ENCODE results near the gene TTC31.
A peak's percentile ranks its signal among the peaks of the same experiment; 100 is the strongest.

The TTC31 gene

DNA sequence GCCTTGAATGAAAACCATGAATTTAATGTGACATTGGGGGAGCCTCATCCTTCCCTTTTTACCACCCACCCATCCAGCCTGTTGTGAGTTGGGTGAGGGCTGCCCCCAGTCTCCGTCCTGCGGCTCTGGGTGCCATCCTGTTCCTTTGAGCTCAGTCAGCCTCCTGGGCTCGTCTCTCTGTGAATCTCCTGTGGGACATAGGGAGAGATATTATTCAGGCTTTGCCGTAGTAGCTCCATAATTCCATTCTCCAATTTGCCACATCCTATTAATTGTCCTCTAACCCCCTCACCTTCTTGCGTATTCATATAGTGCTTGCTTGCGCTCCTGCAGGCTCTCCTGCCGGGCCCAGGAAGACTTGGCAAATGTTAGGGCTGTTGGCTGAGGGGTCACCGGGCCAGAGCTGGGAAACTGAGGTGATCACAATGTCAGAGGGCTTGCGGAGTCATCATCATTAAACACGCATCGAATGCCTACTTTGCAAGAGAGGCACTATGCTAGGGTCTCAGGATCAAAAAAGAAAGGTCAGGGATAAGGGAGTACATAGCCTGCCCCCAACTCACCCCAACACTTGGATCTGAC, 43.9 kb downstream of the TTC31 start:
- no peak for DNase-seq (ENCODE audit: low read depth)

DNA sequence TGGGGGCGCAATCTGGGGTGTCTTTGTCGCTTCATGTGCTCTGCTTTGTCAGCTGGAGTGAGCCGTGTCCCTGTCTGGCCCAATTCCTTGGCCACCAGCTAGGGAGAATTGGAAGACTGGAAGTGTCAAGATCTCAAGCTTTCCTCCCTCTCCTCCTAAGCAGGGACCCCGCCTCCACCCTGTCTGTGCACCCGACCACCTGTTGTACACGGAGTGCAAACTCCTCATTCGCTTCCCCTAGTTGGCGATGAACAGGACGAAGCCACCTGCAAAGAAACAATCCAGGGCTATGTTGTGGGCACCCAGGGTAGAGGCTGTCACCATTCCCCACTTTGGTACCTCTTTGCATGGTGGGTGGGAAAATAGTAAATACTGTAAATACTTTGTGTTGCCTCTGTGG, 44.9 kb downstream of the TTC31 start:
- DNase-seq (ENCODE audit: low read depth): no peak

DNA sequence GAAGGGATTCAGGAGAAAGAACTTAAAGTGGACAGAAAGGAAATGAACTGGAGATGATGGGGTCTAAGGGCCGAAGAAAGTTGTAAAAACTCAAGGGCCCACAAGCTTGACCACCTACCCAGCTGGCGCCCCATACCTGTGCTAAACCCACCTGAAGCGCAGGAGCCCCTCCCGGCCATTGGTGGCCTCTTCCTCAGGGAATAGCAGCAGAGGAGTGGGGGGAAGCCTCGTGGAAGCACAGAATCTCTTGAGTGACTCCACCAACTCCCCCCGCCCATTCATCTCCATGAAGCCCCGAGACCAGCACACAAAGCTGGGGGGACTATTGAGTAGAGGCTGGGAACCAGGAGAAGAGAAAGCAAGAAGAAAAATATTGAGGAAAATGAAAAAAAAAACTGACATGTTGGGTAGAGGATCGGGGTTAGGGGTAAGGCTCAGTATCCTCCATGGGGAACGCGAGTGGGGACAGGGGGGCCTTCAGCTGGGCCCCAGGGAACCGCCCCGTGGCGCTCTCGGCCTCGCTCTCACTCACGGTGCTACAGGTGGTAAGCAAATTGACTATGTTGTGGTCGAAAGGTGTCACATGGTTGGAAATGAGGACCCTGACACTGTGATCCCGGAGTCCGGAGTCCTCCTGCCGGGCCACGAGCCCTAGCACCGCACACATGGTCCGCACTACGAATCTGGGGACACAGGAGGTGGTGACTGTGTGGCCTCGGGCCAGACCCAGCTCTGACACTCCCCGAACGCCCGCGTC, 45.9 kb downstream of the TTC31 start:
- no peak for DNase-seq (ENCODE audit: low read depth)

DNA sequence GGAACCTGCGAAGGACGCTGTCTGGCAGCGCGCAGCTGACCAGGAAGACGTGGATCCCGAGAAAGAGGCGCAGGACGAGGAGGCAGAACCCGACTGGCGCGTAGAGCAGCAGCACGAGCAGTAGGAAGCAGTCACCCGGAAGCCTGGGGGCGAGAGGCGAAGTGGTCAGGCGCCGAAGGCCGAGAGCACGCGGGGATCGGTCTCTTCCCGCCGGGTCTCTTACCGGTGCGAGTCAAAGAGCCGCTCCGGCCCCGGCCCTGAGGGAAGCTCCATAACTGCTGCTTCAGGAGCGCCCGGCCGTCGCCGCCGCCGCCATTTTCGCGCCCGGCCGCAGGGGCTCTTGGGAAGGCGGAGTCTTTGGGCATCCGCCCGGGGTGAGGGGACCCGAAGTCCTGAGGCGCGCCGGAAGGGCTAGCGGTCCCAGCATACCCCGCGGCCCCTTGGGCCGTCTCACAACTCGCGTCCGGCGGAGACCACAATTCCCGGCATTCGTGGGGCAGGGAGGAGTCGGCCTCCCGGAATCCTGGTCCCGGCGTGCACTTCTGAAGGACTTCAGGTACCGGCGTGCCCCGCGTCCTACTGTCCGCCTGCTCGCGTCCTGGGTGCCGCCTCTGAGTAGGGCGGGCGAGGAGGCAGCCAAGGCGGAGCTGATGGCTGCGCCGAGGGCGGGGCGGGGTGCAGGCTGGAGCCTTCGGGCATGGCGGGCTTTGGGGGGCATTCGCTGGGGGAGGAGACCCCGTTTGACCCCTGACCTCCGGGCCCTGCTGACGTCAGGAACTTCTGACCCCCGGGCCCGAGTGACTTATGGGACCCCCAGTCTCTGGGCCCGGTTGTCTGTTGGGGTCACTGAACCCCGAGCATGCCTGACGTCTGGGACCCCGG, 46.7 kb downstream of the TTC31 start, which contains the start of the genes AUP1 and HTRA2:
AUP1 (minus strand) TSS at position 350 of the 882 bp plus-strand sequence; CDS start at position 273, 77 bp downstream.
HTRA2 (plus strand) TSS at position 577 of the 882 bp plus-strand sequence; CDS start at position 651, 74 bp downstream.
- peak; percentile 96 for DNase-seq (ENCODE audit: low read depth)

DNA sequence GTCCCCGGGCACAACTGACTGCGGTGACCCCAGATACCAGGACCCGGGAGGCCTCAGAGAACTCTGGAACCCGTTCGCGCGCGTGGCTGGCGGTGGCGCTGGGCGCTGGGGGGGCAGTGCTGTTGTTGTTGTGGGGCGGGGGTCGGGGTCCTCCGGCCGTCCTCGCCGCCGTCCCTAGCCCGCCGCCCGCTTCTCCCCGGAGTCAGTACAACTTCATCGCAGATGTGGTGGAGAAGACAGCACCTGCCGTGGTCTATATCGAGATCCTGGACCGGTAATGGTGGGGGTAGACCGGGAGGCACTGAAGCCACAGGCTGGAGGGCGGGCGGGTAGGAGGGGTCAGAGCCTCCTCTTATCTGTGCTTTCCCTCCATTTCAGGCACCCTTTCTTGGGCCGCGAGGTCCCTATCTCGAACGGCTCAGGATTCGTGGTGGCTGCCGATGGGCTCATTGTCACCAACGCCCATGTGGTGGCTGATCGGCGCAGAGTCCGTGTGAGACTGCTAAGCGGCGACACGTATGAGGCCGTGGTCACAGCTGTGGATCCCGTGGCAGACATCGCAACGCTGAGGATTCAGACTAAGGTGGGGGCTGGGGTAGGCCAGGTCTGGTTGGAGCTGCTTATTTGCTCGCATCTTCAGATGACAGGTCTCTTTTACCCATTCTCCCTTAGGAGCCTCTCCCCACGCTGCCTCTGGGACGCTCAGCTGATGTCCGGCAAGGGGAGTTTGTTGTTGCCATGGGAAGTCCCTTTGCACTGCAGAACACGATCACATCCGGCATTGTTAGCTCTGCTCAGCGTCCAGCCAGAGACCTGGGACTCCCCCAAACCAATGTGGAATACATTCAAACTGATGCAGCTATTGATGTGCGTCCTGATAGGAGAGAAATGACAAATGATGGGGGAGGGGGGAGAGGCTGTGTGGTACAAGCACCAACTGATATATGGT, 47.6 kb downstream of the TTC31 start:
- DNase-seq (ENCODE audit: low read depth): no peak

DNA sequence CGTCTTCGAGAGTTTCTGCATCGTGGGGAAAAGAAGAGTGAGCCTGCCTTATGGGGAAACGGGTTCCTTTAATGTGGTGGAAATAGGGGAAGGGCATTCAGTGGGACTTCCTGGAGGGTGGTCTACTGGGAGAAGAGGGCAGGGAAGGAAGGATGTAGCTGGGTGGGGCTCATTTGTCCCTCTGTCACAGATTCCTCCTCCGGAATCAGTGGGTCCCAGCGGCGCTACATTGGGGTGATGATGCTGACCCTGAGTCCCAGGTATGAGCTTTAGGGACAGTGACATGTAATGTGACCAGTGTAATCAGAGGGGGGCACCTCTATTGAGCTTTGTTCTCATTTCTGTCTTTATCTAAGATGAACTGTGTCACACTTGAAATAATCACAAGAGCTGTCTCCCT, 48.8 kb downstream of the TTC31 start:
- no peak for DNase-seq (ENCODE audit: low read depth)

DNA sequence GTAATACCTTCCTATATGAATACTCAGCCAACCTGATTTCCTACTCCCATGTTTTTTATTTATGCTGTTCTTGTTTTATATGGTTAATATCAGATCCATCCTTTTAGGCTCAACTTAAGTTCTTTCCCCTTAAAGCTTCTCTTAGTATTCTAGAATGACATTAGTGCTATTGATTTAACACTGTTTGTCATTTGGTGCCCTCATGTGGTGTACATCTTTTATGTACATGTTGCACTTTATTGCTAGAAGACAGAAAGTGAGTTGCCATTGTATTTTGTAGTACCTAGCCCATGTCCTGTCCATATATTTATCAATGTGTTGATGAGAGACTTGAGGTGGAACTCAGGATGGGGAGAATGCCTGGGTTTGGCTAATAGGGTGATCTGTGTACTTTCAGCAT, 49.3 kb downstream of the TTC31 start:
- no peak for DNase-seq (ENCODE audit: low read depth)

DNA sequence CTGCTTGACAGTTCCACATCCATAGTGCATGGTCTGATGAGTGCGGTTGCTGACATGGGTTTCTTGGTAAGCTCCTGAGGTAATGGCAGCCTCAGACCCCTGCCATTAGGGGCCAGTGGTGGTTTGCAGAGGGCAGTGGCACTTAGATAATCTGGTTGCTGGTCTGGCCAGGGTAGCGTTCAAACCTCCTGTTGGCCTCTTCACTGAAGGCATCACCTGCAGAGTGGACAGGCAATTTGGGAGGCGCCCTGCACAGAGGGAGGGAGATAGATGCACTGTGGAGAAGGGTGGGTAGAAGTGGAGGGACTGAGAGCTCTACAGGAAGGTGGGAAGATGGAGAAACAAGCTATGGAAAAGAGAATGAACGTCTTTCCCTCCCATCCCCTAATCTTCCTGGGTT, 50.6 kb downstream of the TTC31 start:
- no peak for DNase-seq (ENCODE audit: low read depth)

DNA sequence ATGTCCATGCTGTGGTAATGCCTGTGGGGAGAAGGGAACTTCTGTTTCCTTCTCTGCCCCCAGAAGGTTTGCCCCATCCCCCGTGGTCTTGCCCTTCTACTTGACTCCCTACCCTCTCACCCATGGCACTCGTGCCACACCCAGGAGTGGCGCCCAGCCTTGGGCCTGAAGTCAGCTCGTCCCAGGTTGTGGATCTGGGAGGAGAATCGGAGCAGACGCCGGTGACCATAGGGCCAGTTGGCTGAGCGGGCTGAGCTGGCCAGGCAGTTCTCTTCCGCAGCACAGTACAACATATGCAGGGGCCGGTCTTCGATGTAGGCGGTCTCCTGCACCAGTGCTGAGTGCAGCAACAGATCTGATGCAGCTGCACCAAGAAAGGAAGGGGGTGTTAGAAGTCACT, 51.5 kb downstream of the TTC31 start:
- DNase-seq (ENCODE audit: low read depth): no peak

DNA sequence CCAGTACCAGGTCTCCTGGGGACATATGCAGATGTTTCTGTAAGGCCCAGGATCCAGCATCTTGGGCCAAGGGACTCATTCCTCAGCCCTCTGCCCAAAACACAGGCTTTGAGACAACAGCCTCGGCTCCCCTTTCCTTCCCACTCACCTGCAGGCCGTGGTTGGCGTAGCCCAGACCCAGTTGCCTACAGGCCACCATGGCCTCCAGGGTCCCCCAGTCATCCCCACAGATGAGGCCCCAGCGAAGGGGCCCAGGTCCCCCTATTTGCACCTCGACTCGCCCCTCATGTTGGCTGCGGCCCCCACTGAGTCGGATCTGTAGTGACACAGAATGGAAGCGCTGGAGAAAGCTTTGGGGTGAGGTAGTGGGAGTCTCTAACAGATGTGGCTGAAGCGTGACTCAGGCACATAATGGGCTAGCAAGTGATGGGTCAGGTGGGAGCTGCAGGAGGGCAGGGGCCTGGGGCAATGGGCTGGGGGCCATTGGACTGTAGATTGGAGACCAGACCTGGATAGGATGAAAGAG, 52.6 kb downstream of the TTC31 start:
- no peak for DNase-seq (ENCODE audit: low read depth)

DNA sequence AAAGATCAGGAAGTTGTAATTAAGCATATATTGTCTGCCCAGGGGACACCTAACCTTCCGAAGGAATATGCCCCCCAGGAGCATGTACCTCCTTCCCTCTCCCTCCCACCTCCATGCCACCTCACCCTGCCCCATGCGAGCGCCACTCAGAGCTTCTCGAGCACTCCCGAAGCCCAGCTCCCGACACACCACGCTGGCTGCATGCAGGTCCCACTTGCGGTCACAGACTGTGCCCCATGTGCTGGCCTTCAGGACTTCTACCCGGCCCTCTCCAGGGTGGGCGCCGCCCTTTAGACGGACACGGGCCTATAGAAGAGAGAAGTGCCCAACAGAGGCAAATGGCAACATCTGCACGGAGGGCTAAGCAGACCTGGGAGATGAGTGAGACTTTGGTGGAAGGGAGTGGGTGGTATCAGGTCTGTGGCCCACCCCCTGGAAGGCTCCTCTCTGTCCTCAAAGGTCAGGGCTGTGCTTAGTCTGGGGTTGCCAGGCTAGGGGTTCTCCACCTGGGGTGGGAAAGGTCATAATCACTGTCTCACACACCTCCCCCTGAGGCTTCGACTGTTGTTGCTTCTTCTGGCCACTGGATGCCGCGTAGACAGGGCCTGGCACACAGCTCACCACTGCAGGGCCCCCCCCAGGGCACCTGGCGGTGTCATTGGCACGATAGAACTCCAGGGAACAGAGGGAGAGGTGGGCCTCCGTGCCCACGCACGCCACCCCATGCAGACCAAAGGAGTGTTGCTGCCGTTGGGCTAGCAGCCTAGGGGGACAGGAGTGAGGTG, 53.5 kb downstream of the TTC31 start:
- DNase-seq (ENCODE audit: low read depth): no peak

DNA sequence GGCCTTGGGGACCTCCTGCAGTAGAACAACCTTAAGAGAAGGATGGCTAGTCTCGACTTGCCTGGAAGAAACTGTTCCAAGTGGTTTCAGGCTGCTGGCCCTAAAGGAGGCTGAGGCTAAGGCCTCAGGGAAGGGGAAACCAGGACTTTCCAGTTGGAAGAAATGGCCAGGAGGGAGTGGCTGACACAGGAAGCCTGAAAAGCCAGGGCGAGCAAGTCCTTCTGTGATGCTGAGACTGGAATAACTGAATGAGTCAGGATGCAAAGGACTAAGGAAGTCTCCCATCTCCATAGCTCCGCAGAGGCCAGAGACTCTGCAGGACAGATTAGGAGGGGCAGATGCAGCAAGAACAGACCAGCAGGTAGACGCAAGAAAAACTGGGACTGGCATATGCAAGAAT, 54.3 kb downstream of the TTC31 start:
- no peak for DNase-seq (ENCODE audit: low read depth)

DNA sequence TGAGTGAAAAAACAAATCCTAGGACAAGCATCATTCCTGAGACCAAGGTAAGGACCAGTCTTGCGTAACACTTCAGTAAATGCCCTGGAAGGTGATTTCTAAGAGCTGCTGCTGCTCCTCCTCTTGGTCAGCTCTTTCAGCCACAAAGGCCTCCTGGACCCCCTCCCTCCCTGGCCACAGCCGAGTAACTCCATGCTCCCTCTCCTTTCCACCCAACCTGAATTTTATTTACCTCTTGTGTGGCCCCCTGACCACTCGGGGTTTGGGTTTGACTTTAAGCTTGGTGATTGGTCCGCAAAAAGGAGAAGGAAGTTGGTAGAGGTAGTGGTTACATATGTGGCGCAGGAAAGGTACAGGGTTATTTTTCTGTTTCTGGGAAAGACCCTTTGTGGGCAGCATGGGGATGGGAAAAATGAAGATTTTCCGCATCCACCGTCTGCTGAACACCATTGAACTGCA, 56.0 kb downstream of the TTC31 start:
- DNase-seq (ENCODE audit: low read depth): no peak

DNA sequence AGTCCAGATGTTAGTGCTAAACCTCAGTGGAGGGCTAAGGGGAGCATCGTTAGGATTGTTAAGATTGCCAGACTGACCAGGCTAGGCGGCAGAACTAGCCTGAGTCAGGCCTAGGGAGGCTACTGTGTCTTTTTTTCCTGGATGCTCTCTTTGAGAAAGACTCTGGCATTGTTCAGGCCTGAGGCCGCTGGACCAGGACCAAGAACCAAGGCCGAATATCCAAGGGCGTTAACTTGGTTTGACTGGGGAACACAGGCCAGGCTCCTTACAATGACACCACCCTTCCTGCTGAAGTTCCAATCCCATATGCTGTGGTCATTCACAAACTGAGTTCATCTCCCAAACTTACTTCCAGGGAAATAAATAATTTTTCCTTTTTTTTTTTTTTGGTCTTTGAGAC, 57.4 kb downstream of the TTC31 start:
- no peak for DNase-seq (ENCODE audit: low read depth)

DNA sequence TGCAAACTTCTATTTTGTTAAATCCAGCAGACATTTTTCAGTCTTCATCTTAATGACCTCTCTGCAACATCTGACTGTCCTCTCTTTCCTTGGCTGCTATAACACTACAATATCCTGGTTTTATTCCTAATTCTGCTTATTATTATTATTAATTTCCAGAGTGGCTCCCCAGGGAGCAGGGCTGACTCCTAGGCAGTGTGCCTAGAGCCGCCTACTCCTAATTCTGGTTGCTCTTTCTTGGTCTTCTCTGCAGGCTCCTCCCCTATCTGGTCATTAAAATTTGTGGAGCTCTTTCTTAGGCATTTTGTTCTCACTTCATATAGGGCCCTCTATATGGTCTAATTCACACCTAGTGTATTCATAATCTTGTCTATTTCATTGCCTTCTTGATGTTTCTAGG, 60.1 kb downstream of the TTC31 start:
- DNase-seq (ENCODE audit: low read depth): no peak
